ENCODE data around the gene UBAC2.

Gene UBAC2

GRCh38 chr13:99366075-99366987, 165.7 kb downstream of the UBAC2 start:
- DNase-seq = no peak

- no peak for DNase-seq
Measured at GRCh38 chr13:99367106-99367616, 166.5 kb downstream of the UBAC2 start.

GRCh38 chr13:99367663-99368448, 167.2 kb downstream of the UBAC2 start:
- DNase-seq = no peak

GRCh38 chr13:99370481-99371275, 170.0 kb downstream of the UBAC2 start:
- no peak for DNase-seq

- no peak for DNase-seq
Measured at GRCh38 chr13:99371956-99372355, 171.3 kb downstream of the UBAC2 start.

- no peak for DNase-seq
Measured at GRCh38 chr13:99373436-99373835, 172.8 kb downstream of the UBAC2 start.

GRCh38 chr13:99374169-99374991, 173.7 kb downstream of the UBAC2 start:
- DNase-seq = no peak

GRCh38 chr13:99374994-99375737, 174.5 kb downstream of the UBAC2 start:
- no peak for DNase-seq

- no peak for DNase-seq
Measured at GRCh38 chr13:99375738-99376080, 175.1 kb downstream of the UBAC2 start.

- DNase-seq = no peak
Measured at GRCh38 chr13:99376132-99376531, 175.5 kb downstream of the UBAC2 start.

GRCh38 chr13:99376924-99377323, 176.3 kb downstream of the UBAC2 start:
- no peak for DNase-seq

GRCh38 chr13:99377641-99378040, 177.0 kb downstream of the UBAC2 start:
- DNase-seq = no peak

GRCh38 chr13:99378985-99379733, 178.5 kb downstream of the UBAC2 start:
- DNase-seq = no peak

- DNase-seq = no peak
Measured at GRCh38 chr13:99379856-99380801, 179.5 kb downstream of the UBAC2 start.

GRCh38 chr13:99380921-99381645, 180.4 kb downstream of the UBAC2 start:
- no peak for DNase-seq

- no peak for DNase-seq
Measured at GRCh38 chr13:99381766-99382165, 181.1 kb downstream of the UBAC2 start.

GRCh38 chr13:99382428-99383133, 181.9 kb downstream of the UBAC2 start:
- no peak for DNase-seq

GRCh38 chr13:99383511-99383921, 182.9 kb downstream of the UBAC2 start:
- DNase-seq = no peak

All from DMS 273 treated with DMSO at 0.1 percent for 48 hours (cell line).